Activated T-cell treated with anti-CD3 and anti-CD28 coated beads, Interleukin-2, amount 50 U/mL, for 24 hours (primary cell): Measurements from ENCODE around the gene R3HDML.

Experiments used
- DNase-seq: peaks from one replicate; pipeline ENCODE4 v3.0.0-alpha.2; 2020
- H3K27ac Mint-ChIP-seq: 2 replicates; pipeline ENCODE4 v1.8.0; 2020; ENCODE audit warnings: mild to moderate bottlenecking, mixed read lengths
- H3K27me3 Mint-ChIP-seq: 2 replicates; pipeline ENCODE4 v1.8.0; 2020; ENCODE audit warnings: mixed read lengths
- H3K36me3 Mint-ChIP-seq: 2 replicates; pipeline ENCODE4 v1.8.0; 2020; ENCODE audit warnings: low read depth, mixed read lengths
- H3K4me1 Mint-ChIP-seq: 2 replicates; pipeline ENCODE4 v1.8.0; 2020; ENCODE audit warnings: low read depth, mixed read lengths
- H3K4me3 Mint-ChIP-seq: 2 replicates; pipeline ENCODE4 v1.8.0; 2020; ENCODE audit warnings: mild to moderate bottlenecking, moderate library complexity, mixed read lengths
- H3K9me3 Mint-ChIP-seq: 2 replicates; pipeline ENCODE4 v1.8.0; 2020; ENCODE audit warnings: mixed read lengths

R3HDML gene

GRCh38 chr20:44364068-44364467 lies 27.2 kb downstream of the R3HDML start:
- Mint-ChIP-seq H3K27me3 (no peaks in the 10 kb centered on the region), H3K36me3 (no peaks in the 10 kb centered on the region), H3K4me3 (no peak overlapping the region), H3K4me1 (no peaks in the 10 kb centered on the region), H3K9me3 (no peaks in the 10 kb centered on the region), H3K27ac (no peak overlapping the region)
- DNase-seq: no peak

GRCh38 chr20:44364780-44365179 lies 27.9 kb downstream of the R3HDML start:
- Mint-ChIP-seq H3K4me3 (no peak overlapping the region), H3K36me3 (no peaks in the 10 kb centered on the region), H3K9me3 (no peaks in the 10 kb centered on the region), H3K4me1 (no peaks in the 10 kb centered on the region), H3K27me3 (no peaks in the 10 kb centered on the region), H3K27ac (no peak overlapping the region)
- no peak for DNase-seq

- no peaks in the 10 kb centered on the region for H3K4me1 Mint-ChIP-seq
- H3K36me3 Mint-ChIP-seq: no peaks in the 10 kb centered on the region
- no peak for DNase-seq
- H3K27ac Mint-ChIP-seq: no peak overlapping the region
- no peaks in the 10 kb centered on the region for H3K9me3 Mint-ChIP-seq
- no peaks in the 10 kb centered on the region for H3K27me3 Mint-ChIP-seq
- H3K4me3 Mint-ChIP-seq: no peak overlapping the region
Measured at GRCh38 chr20:44367746-44368145, 30.9 kb downstream of the R3HDML start.

- no peaks in the 10 kb centered on the region for H3K9me3 Mint-ChIP-seq
- no peak overlapping the region for H3K27ac Mint-ChIP-seq
- H3K4me3 Mint-ChIP-seq: no peak overlapping the region
- no peak for DNase-seq
- no peaks in the 10 kb centered on the region for H3K27me3 Mint-ChIP-seq
- no peaks in the 10 kb centered on the region for H3K4me1 Mint-ChIP-seq
- H3K36me3 Mint-ChIP-seq: no peaks in the 10 kb centered on the region
Measured at GRCh38 chr20:44370639-44371218, 33.9 kb downstream of the R3HDML start.

GRCh38 chr20:44382641-44383040 lies 45.8 kb downstream of the R3HDML start:
- no peak for DNase-seq
- Mint-ChIP-seq H3K36me3 (no peaks in the 10 kb centered on the region), H3K9me3 (no peaks in the 10 kb centered on the region), H3K27ac (no peak overlapping the region), H3K4me3 (no peak overlapping the region), H3K4me1 (peaks cover 2% of the 10 kb centered on the region), H3K27me3 (peaks cover 16% of the 10 kb centered on the region)

GRCh38 chr20:44384423-44385027 lies 47.7 kb downstream of the R3HDML start:
- H3K36me3 Mint-ChIP-seq: no peaks in the 10 kb centered on the region
- peak; percentile 88 for DNase-seq
- H3K4me1 Mint-ChIP-seq: peaks cover 7% of the 10 kb centered on the region
- H3K9me3 Mint-ChIP-seq: no peaks in the 10 kb centered on the region
- H3K27me3 Mint-ChIP-seq: peaks cover 25% of the 10 kb centered on the region
- no peak overlapping the region for H3K27ac Mint-ChIP-seq
- no peak overlapping the region for H3K4me3 Mint-ChIP-seq

- Mint-ChIP-seq H3K4me1 (peaks cover 7% of the 10 kb centered on the region), H3K27me3 (peaks cover 22% of the 10 kb centered on the region), H3K9me3 (no peaks in the 10 kb centered on the region), H3K4me3 (no peak overlapping the region), H3K27ac (no peak overlapping the region), H3K36me3 (no peaks in the 10 kb centered on the region)
- DNase-seq: peak; percentile 81
Measured at GRCh38 chr20:44388466-44389023, 51.7 kb downstream of the R3HDML start.

- H3K27me3 Mint-ChIP-seq: peaks cover 22% of the 10 kb centered on the region
- no peak for DNase-seq
- H3K4me3 Mint-ChIP-seq: no peak overlapping the region
- no peak overlapping the region for H3K27ac Mint-ChIP-seq
- no peaks in the 10 kb centered on the region for H3K36me3 Mint-ChIP-seq
- H3K4me1 Mint-ChIP-seq: peaks cover 5% of the 10 kb centered on the region
- no peaks in the 10 kb centered on the region for H3K9me3 Mint-ChIP-seq
Measured at GRCh38 chr20:44389871-44390270, 53.0 kb downstream of the R3HDML start.

GRCh38 chr20:44390280-44390679 lies 53.4 kb downstream of the R3HDML start:
- H3K4me3 Mint-ChIP-seq: no peak overlapping the region
- no peak overlapping the region for H3K27ac Mint-ChIP-seq
- H3K4me1 Mint-ChIP-seq: peaks cover 5% of the 10 kb centered on the region
- H3K27me3 Mint-ChIP-seq: peaks cover 22% of the 10 kb centered on the region
- H3K9me3 Mint-ChIP-seq: no peaks in the 10 kb centered on the region
- H3K36me3 Mint-ChIP-seq: no peaks in the 10 kb centered on the region
- DNase-seq: no peak

GRCh38 chr20:44392088-44392775 lies 55.4 kb downstream of the R3HDML start:
- Mint-ChIP-seq H3K9me3 (no peaks in the 10 kb centered on the region), H3K4me3 (no peak overlapping the region), H3K27ac (no peak overlapping the region), H3K36me3 (no peaks in the 10 kb centered on the region), H3K4me1 (peaks cover 5% of the 10 kb centered on the region), H3K27me3 (peaks cover 21% of the 10 kb centered on the region)
- no peak for DNase-seq

- H3K27ac Mint-ChIP-seq: no peak overlapping the region
- H3K4me3 Mint-ChIP-seq: no peak overlapping the region
- peaks cover 5% of the 10 kb centered on the region for H3K4me1 Mint-ChIP-seq
- DNase-seq: no peak
- no peaks in the 10 kb centered on the region for H3K9me3 Mint-ChIP-seq
- no peaks in the 10 kb centered on the region for H3K36me3 Mint-ChIP-seq
- peaks cover 16% of the 10 kb centered on the region for H3K27me3 Mint-ChIP-seq
Measured at GRCh38 chr20:44392776-44393607, 56.1 kb downstream of the R3HDML start.

- DNase-seq: no peak
- Mint-ChIP-seq H3K27ac (no peak overlapping the region), H3K27me3 (peaks cover 11% of the 10 kb centered on the region), H3K4me1 (peaks cover under 1% of the 10 kb centered on the region), H3K4me3 (no peak overlapping the region), H3K9me3 (no peaks in the 10 kb centered on the region), H3K36me3 (no peaks in the 10 kb centered on the region)
Measured at GRCh38 chr20:44393608-44394451, 57.0 kb downstream of the R3HDML start.

- no peak overlapping the region for H3K4me3 Mint-ChIP-seq
- H3K36me3 Mint-ChIP-seq: no peaks in the 10 kb centered on the region
- H3K27ac Mint-ChIP-seq: no peak overlapping the region
- H3K4me1 Mint-ChIP-seq: no peaks in the 10 kb centered on the region
- H3K27me3 Mint-ChIP-seq: peaks cover 6% of the 10 kb centered on the region
- DNase-seq: no peak
- no peaks in the 10 kb centered on the region for H3K9me3 Mint-ChIP-seq
Measured at GRCh38 chr20:44394452-44394701, 57.5 kb downstream of the R3HDML start.
